Measurements from ENCODE around the gene FAM13B. TPM values are rescaled to one million over a fixed set of nuclear protein-coding genes. Genes with fewer than 3 reads are reported as not detected.

The FAM13B gene
- total and polyA plus RNA-seq, 9 of the 15 experiments (the other 6 are each of a cell fraction or from before 2014, with no cell fraction given), result 2.3 to 21.6 (median 14.1) TPM

GRCh38 chr5:137995077-137995748 lies 37.7 kb downstream of the FAM13B start (continued):
- TF ChIP-seq RCOR1 (IDR thresholded peaks at IDR 0.05; ENCODE audit: borderline replicate concordance in 1 of 2, low read depth in 2 of 2, low read length in 2 of 2) (peak in 1 of 2 experiments; percentile 25; a peak in 1 of 4 replicates), ZNF408 (CRISPR knock-in tag; IDR thresholded peaks at IDR 0.05; ENCODE audit: low read depth) (no peak), NR4A1 (CRISPR knock-in tag; IDR thresholded peaks at IDR 0.05) (no peak), NR4A1 (tag; IDR thresholded peaks at IDR 0.05) (no peak), SMARCB1 (IDR thresholded peaks at IDR 0.05; ENCODE audit: insufficient read length, low read depth) (peak; percentile 75), ZNF280A (IDR thresholded peaks at IDR 0.05; ENCODE audit: low read depth, partially characterized antibody) (no peak), ZFX (CRISPR knock-in tag; IDR thresholded peaks at IDR 0.05) (no peak), KLF16 (IDR thresholded peaks at IDR 0.05) (no peak), PYGO2 (tag; IDR thresholded peaks at IDR 0.05) (no peak), FOXO4 (CRISPR knock-in tag; IDR thresholded peaks at IDR 0.05) (no peak), DNMT1 (IDR thresholded peaks at IDR 0.05) (no peak), MECOM (CRISPR knock-in tag; IDR thresholded peaks at IDR 0.05) (no peak), ZNF79 (CRISPR knock-in tag; IDR thresholded peaks at IDR 0.05; ENCODE audit: low read depth) (no peak), SREBF1 (IDR thresholded peaks at IDR 0.05; ENCODE audit: borderline replicate concordance, low read depth, low read length) (no peak), CHD2 (IDR thresholded peaks at IDR 0.05; ENCODE audit: low read depth, low read length) (no peak), ESRRB (CRISPR knock-in tag; IDR thresholded peaks at IDR 0.05; ENCODE audit: borderline replicate concordance) (no peak), SNRNP70 (optimal IDR thresholded peaks at IDR 0.05; ENCODE audit: low read depth, low read length) (no peak), HOXB6 (CRISPR knock-in tag; IDR thresholded peaks at IDR 0.05; ENCODE audit: borderline replicate concordance) (no peak), ZBTB43 (CRISPR knock-in tag; IDR thresholded peaks at IDR 0.05) (no peak), ARID4B (CRISPR knock-in tag; IDR thresholded peaks at IDR 0.05) (no peak), ZNF224 (CRISPR knock-in tag; IDR thresholded peaks at IDR 0.05) (no peak)
